Measurements from ENCODE around the gene DHX29.

DHX29 gene

DNA sequence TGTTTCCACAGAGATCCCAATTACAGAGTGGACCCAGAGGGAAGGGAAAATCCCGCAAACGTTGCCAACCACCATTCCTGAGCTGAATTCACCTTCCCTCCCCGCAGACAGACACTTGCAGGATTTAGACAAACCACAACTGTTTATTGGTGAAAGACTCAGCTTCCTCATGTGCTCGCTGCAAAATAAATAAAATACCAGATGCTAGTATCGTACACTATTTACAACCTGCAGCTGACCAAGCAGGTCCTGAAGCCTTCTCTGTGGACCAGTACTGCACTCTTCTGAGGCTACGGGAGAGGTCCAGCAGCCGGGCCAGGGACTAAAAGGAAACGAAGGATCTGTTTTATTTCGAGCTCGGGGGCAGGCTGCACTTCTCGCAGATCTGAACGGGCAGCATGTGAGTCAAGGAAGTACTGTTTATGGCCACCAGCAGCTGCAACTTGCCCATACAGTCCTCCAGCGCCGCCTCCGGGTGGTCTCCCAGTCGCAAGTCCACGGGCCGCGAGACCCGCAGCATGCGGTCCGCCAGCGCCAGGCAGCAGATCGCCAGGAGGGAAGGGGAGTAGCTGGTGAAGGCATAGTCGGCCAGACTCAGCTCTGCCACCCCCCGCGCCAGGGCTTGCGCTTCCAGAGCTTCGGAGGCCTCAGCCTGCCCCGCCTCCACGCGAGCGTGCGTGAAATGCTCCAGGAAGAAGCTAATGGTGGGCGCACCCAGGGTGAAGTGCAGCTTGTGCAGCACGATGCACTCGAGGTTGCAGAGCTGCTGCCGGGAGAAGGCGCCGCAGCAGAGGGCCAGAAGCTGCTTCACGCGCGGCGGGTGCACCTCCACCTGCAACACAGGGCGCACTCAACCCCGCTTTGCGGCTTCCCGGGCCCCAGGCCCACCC lies 76.2 kb downstream of the DHX29 start:
- no peak for DNase-seq

DNA sequence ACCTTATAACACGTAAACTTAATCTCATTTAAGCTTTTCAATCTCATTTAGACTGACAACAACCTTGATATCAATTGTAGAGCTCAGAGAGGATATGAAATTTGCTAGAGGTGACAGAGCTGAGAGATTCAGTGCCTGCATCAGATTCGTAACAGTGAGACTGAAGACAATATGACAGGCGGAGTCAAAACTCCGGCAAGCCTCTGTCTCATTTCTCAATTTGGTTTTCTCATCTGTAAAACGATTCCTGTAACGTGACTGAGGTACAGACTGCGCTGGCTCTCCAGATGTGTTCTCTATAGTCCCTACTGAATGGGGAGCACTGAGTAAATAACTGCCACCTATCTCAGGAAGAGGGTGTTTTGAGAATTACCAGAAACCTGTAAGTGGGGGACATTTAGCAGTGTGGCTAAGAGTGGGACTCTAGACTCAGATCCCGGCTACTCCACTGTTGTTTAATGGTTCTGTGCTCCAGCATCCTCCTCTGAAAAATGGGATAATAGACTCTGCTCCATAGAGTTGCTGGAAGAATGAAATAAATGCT lies 77.3 kb downstream of the DHX29 start:
- DNase-seq, result no peak

DNA sequence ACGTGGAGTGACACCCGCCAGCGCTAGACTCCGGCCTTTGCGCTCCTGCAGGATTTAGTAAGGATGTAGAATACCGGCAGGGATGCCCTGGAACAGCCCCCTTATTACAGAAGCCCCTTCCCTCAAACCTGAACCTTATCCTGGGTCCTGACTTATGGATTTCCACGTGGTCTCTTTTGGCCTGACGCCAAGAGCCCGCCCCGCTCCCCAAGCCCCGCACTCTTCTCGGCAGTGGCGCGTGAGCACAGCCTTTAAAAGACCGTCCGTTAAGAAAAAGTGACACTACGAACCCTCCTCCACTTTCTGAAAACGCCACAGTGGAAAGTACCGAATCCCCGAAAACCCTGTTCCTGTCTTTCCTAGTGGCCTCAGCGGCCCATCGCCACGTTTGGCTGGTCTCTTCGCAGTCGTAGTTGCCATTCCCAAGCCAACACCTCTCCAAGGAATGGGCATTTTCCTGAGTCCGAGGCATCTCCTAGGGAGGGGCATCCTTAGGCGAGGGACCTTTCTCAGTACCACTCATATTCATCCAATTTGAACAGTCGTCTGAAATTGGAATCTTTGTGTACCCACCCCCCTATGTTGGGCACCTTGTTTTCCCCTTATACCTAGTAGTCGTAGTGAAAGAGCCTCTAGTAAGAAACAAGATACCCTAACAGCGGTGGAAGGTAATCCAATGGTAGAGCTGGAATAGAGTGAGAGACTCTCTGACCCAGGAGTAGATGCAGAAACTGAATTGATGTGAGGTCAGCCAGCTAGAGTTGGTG lies 79.6 kb downstream of the DHX29 start:
- no peak for DNase-seq

DNA sequence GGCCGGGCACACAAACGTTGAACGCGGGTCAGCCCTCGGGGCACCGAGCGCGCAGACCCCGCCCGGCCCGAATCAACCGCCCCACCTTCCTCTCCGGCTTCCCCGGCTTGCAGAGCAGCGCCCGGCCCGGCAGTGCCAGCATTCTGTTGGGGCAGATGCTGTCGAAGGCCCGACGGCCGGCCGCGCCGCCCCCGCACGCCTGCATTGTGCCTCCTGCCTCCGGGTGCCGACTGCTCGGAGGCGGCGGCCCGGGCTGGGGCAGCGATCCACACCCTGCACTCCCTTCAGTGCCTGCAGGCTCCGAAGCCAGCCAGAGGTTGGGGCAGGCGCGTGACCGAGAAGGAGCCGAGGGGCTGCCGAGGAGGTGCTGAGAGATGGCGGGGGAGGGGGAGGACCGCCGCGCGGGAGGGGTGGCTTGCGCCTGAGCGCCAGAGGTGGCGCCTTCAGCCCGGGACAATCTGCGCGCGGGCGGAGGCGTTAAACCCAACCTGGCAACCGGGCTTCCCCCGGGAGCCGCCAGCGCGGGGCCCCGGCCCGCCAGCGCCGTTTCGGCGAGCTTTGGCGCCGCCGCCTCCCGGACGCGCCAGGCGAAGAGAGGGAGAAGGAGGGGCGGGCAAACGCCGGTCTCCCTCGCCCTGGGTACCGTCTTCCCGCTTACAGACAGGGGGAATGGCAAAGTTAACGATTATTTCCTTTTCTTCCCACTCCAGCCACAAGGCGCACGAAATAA lies 80.4 kb downstream of the DHX29 start, which contains the start of gene MCIDAS:
Gene MCIDAS (minus strand): TSS at position 382 of the 730 bp plus-strand sequence. CDS start 177 bp downstream, at position 205.
- peak; percentile 91 for DNase-seq

DNA sequence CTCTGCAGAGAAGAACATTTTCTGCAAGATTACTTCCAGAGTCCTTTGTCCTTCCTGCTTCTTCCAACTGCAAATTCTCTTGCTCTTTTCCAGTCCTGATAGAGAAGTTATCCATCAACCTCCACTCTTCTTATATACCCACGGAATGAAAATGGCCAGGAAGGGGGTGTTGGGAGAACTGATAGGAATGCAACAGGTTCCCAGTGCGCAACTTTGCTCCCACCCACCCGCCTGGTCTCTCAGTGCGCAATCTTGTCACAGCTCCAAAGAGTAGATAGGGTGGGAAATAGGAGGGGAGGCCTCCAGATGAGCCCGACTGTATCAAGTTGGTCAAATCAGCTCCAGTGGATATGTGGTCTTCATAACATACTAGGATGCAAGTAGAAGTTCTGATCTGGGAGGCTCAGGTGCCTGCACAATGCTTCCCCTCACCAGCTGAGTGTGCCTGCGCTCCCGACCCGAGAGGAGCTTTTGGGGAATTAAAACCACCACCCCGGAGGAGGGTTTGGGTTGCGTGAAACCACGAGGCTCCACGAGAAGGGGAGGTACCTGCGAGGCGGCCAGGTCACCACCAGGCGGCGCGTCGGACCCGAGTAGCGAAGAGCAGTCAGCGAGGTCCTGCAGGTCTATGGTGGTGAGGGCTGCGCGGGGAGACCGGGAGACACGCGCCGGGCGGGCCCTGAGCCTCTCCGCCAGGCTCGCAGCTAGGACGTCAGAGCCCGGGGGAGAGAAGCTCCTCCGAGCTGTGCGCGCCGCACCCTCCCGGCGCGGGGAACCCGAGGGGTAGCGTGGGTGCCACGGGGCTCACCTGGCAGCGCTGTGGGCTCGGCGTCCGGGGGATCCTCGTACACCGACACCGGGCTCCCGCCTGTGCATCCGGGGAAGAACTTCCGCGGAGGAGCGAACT lies 81.2 kb downstream of the DHX29 start:
- DNase-seq, result peak; percentile 87

- no peak for DNase-seq
Observed at GRCh38 chr5:55225346-55225745, 82.1 kb downstream of the DHX29 start.

DNA sequence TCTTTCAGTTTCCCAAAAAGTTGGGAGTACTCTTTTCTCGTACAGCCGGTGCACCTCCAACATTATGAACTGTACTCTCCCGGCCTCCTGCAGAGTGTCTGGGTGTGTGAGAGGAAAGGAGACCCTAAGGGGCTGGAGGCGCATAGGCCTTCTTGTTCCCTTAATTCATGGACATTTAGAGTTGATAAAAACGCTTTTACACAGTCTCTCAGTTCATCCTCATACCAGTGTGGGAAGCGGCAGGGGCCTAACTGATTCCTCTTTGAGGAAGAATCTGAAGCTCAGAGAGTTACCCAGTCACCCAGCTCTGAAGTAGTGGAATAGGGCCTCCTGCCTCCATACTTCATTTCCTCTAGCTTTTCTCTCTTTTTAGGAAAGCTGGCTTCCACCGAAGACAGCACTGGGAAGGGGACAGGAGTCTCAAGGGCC lies 83.7 kb downstream of the DHX29 start:
- DNase-seq, result no peak

GRCh38 chr5:55222985-55223811 lies 84.3 kb downstream of the DHX29 start:
- no peak for DNase-seq

DNA sequence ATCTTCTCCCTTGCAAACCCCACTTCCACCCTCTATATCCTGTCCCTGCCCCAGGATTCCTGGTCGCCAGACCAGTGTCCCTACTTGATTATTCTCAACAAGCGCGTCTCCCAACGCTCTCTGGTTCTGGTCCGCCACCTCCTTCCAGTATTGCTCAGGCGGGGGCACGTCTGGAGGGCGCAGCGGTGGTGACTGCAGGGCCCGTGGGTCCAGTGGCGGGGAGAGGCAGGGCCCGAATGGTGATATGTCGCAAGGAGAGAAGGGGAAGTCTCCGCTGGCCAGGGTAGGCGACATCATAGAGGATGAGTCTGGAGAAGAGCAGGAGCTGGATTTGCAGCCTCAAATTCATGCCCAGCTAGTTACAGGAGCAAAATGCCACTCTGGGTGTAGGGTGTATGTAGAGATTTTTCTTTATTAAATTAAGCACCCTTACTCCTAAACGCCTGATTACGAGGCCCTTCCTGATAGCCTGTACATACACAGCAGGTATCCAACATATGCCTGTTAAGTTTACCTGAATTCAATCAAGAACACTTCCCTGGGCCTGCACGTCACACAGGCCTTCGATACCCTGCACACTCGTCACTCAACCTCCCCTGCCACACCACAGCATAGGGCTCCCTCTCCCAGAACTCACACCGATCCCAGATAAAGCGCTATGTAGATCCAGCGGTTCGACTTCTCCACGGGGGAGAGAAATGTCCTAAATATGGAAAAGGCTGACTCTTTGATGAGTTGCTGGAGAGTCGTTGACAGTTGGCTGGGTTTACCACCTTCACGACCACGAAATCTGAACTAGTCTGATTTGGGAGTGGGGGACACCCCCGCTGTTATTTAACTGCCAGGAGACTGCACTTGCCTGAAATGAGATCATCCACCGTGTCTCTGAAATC lies 85.2 kb downstream of the DHX29 start:
- DNase-seq, result no peak

DNA sequence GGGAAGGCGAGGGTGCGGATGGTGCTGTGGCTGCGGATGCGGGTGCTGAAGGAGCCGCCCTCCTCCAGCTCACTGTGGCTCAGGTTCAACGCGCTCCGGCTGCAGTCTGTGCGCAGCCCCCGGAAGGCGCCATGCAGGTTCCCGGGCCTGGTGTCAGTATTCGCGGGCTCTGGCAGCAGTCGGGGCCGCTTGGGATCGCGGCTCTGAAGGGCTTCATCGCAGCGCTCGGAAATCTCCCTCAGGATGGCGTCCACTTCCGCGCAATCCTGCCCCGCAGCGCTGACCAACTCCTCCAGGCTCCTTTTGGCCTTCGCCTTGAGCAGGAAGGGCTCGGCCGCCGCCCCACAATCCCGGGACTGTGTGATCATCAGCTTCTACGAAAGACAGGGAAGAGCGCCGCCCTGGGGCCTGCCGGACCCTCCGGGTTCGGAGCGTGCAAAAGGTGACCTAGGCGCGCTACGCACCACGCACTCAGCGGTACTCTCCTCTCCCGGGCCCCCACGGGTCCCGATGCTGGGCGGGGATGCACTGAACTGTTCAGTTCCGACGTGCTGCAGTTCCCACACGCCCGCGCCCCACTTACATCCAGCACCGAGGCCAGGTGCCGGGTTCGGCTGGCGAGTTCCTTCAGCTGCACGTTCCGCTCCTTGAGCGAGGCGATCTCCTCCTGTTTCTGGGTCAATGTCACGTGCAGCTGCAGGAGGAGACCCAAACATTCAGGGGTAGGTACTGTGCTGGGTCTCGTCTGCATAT lies 86.9 kb downstream of the DHX29 start:
- DNase-seq, result no peak

GRCh38 chr5:55219770-55220169 lies 87.7 kb downstream of the DHX29 start:
- no peak for DNase-seq

GRCh38 chr5:55218967-55219366 lies 88.5 kb downstream of the DHX29 start:
- peak; percentile 77 for DNase-seq

GRCh38 chr5:55211184-55211874 lies 96.2 kb downstream of the DHX29 start:
- DNase-seq, result no peak
